Activated naive CD4-positive, alpha-beta T cell treated with anti-CD3 and anti-CD28 coated beads, Interleukin-2, amount 50 U/mL, for 24 hours (primary cell): ENCODE results near the gene MPEG1.

Experiments used
- H3K27ac Mint-ChIP-seq: one replicate; pipeline ENCODE4 v1.8.0; 2021; ENCODE audit warnings: mild to moderate bottlenecking, mixed read lengths
- H3K27me3 Mint-ChIP-seq: one replicate; pipeline ENCODE4 v1.8.0; 2021; ENCODE audit warnings: mixed read lengths
- H3K36me3 Mint-ChIP-seq: one replicate; pipeline ENCODE4 v1.8.0; 2021; ENCODE audit warnings: mixed read lengths
- H3K4me1 Mint-ChIP-seq: one replicate; pipeline ENCODE4 v1.8.0; 2021; ENCODE audit warnings: mixed read lengths
- H3K4me3 Mint-ChIP-seq: one replicate; pipeline ENCODE4 v1.8.0; 2021; ENCODE audit warnings: mild to moderate bottlenecking, mixed read lengths
- H3K9me3 Mint-ChIP-seq: one replicate; pipeline ENCODE4 v1.8.0; 2021; ENCODE audit warnings: mixed read lengths

The MPEG1 gene

GRCh38 chr11:59204746-59205145 lies 8.0 kb downstream of the MPEG1 start:
- no peak overlapping the region for H3K4me3 Mint-ChIP-seq
- peaks cover 42% of the 10 kb centered on the region for H3K4me1 Mint-ChIP-seq
- peak overlapping the region; percentile 35 for H3K27ac Mint-ChIP-seq
- H3K27me3 Mint-ChIP-seq: no peaks in the 10 kb centered on the region
- H3K36me3 Mint-ChIP-seq: peaks cover 2% of the 10 kb centered on the region
- H3K9me3 Mint-ChIP-seq: no peaks in the 10 kb centered on the region

- peaks cover 3% of the 10 kb centered on the region for H3K27me3 Mint-ChIP-seq
- peaks cover 18% of the 10 kb centered on the region for H3K4me1 Mint-ChIP-seq
- H3K27ac Mint-ChIP-seq: no peak overlapping the region
- no peak overlapping the region for H3K4me3 Mint-ChIP-seq
- H3K36me3 Mint-ChIP-seq: peaks cover 2% of the 10 kb centered on the region
- no peaks in the 10 kb centered on the region for H3K9me3 Mint-ChIP-seq
Measured at GRCh38 chr11:59201353-59201752, 11.4 kb downstream of the MPEG1 start.

- H3K27me3 Mint-ChIP-seq: peaks cover 3% of the 10 kb centered on the region
- H3K27ac Mint-ChIP-seq: no peak overlapping the region
- H3K9me3 Mint-ChIP-seq: no peaks in the 10 kb centered on the region
- no peak overlapping the region for H3K4me3 Mint-ChIP-seq
- H3K36me3 Mint-ChIP-seq: peaks cover 2% of the 10 kb centered on the region
- peaks cover 18% of the 10 kb centered on the region for H3K4me1 Mint-ChIP-seq
Measured at GRCh38 chr11:59200423-59200746, 12.3 kb downstream of the MPEG1 start.

- peak overlapping the region; percentile 31 for H3K27ac Mint-ChIP-seq
Measured at GRCh38 chr11:59199546-59200422, 12.9 kb downstream of the MPEG1 start.

GRCh38 chr11:59198726-59199125 lies 14.0 kb downstream of the MPEG1 start:
- Mint-ChIP-seq H3K36me3 (peaks cover 2% of the 10 kb centered on the region), H3K27me3 (peaks cover 3% of the 10 kb centered on the region), H3K4me3 (no peak overlapping the region), H3K27ac (no peak overlapping the region), H3K9me3 (no peaks in the 10 kb centered on the region), H3K4me1 (peaks cover 18% of the 10 kb centered on the region)

More at GRCh38 chr11:59199546-59200422, 12.9 kb downstream of the MPEG1 start:
- Mint-ChIP-seq H3K4me3 (no peak overlapping the region), H3K9me3 (no peaks in the 10 kb centered on the region), H3K36me3 (peaks cover 2% of the 10 kb centered on the region), H3K4me1 (peaks cover 18% of the 10 kb centered on the region), H3K27me3 (peaks cover 3% of the 10 kb centered on the region)

- Mint-ChIP-seq H3K27me3 (peaks cover 3% of the 10 kb centered on the region), H3K27ac (no peak overlapping the region), H3K9me3 (no peaks in the 10 kb centered on the region), H3K4me1 (peaks cover 18% of the 10 kb centered on the region), H3K4me3 (no peak overlapping the region), H3K36me3 (peaks cover 2% of the 10 kb centered on the region)
Measured at GRCh38 chr11:59197991-59198390, 14.7 kb downstream of the MPEG1 start.

- peaks cover 2% of the 10 kb centered on the region for H3K36me3 Mint-ChIP-seq
- no peak overlapping the region for H3K4me3 Mint-ChIP-seq
- peaks cover 3% of the 10 kb centered on the region for H3K27me3 Mint-ChIP-seq
- no peaks in the 10 kb centered on the region for H3K9me3 Mint-ChIP-seq
- no peak overlapping the region for H3K27ac Mint-ChIP-seq
- H3K4me1 Mint-ChIP-seq: peaks cover 18% of the 10 kb centered on the region
Measured at GRCh38 chr11:59196777-59197176, 15.9 kb downstream of the MPEG1 start.

- no peak overlapping the region for H3K27ac Mint-ChIP-seq
- H3K36me3 Mint-ChIP-seq: no peaks in the 10 kb centered on the region
- no peaks in the 10 kb centered on the region for H3K9me3 Mint-ChIP-seq
- H3K4me1 Mint-ChIP-seq: peaks cover 15% of the 10 kb centered on the region
- no peak overlapping the region for H3K4me3 Mint-ChIP-seq
- H3K27me3 Mint-ChIP-seq: peaks cover 3% of the 10 kb centered on the region
Measured at GRCh38 chr11:59195586-59195985, 17.1 kb downstream of the MPEG1 start.

GRCh38 chr11:59193587-59194130 lies 19.1 kb downstream of the MPEG1 start:
- Mint-ChIP-seq H3K4me1 (no peaks in the 10 kb centered on the region), H3K27me3 (peaks cover 3% of the 10 kb centered on the region), H3K36me3 (no peaks in the 10 kb centered on the region), H3K4me3 (no peak overlapping the region), H3K27ac (no peak overlapping the region), H3K9me3 (no peaks in the 10 kb centered on the region)

GRCh38 chr11:59192446-59193020 lies 20.2 kb downstream of the MPEG1 start:
- Mint-ChIP-seq H3K27me3 (peaks cover 3% of the 10 kb centered on the region), H3K4me1 (no peaks in the 10 kb centered on the region), H3K36me3 (no peaks in the 10 kb centered on the region), H3K4me3 (no peak overlapping the region), H3K9me3 (no peaks in the 10 kb centered on the region), H3K27ac (no peak overlapping the region)

- Mint-ChIP-seq H3K27me3 (no peaks in the 10 kb centered on the region), H3K9me3 (no peaks in the 10 kb centered on the region), H3K27ac (no peak overlapping the region), H3K4me3 (no peak overlapping the region), H3K4me1 (no peaks in the 10 kb centered on the region), H3K36me3 (no peaks in the 10 kb centered on the region)
Measured at GRCh38 chr11:59191890-59192289, 20.8 kb downstream of the MPEG1 start.

- Mint-ChIP-seq H3K9me3 (no peaks in the 10 kb centered on the region), H3K27ac (no peak overlapping the region), H3K4me1 (no peaks in the 10 kb centered on the region), H3K36me3 (no peaks in the 10 kb centered on the region), H3K27me3 (no peaks in the 10 kb centered on the region), H3K4me3 (no peak overlapping the region)
Measured at GRCh38 chr11:59191095-59191494, 21.6 kb downstream of the MPEG1 start.

GRCh38 chr11:59189986-59190385 lies 22.7 kb downstream of the MPEG1 start:
- Mint-ChIP-seq H3K4me3 (no peak overlapping the region), H3K9me3 (no peaks in the 10 kb centered on the region), H3K27ac (no peak overlapping the region), H3K36me3 (no peaks in the 10 kb centered on the region), H3K4me1 (no peaks in the 10 kb centered on the region), H3K27me3 (no peaks in the 10 kb centered on the region)

- no peak overlapping the region for H3K4me3 Mint-ChIP-seq
- no peaks in the 10 kb centered on the region for H3K27me3 Mint-ChIP-seq
- H3K9me3 Mint-ChIP-seq: no peaks in the 10 kb centered on the region
- H3K36me3 Mint-ChIP-seq: no peaks in the 10 kb centered on the region
- no peak overlapping the region for H3K27ac Mint-ChIP-seq
- H3K4me1 Mint-ChIP-seq: no peaks in the 10 kb centered on the region
Measured at GRCh38 chr11:59188954-59189353, 23.8 kb downstream of the MPEG1 start.

GRCh38 chr11:59187587-59187986 lies 25.1 kb downstream of the MPEG1 start:
- Mint-ChIP-seq H3K27ac (no peak overlapping the region), H3K4me1 (no peaks in the 10 kb centered on the region), H3K27me3 (no peaks in the 10 kb centered on the region), H3K4me3 (no peak overlapping the region), H3K9me3 (no peaks in the 10 kb centered on the region), H3K36me3 (no peaks in the 10 kb centered on the region)

GRCh38 chr11:59187035-59187434 lies 25.7 kb downstream of the MPEG1 start:
- no peak overlapping the region for H3K27ac Mint-ChIP-seq
- H3K4me3 Mint-ChIP-seq: no peak overlapping the region
- no peaks in the 10 kb centered on the region for H3K36me3 Mint-ChIP-seq
- H3K4me1 Mint-ChIP-seq: no peaks in the 10 kb centered on the region
- H3K9me3 Mint-ChIP-seq: no peaks in the 10 kb centered on the region
- no peaks in the 10 kb centered on the region for H3K27me3 Mint-ChIP-seq
